ENCODE measurements around the gene MRPS31. TPM values are rescaled to one million over a fixed set of nuclear protein-coding genes. Genes with fewer than 3 reads are reported as not detected.
"Not testable (repeated sequence)": the region's sequence is repeated elsewhere in the genome, so short reads cannot be mapped to it uniquely, and the experiment has no call there.

MRPS31 gene
- total RNA-seq, 1 experiment from 2014 or later = 10.9 TPM

- in situ Hi-C loops (cut with HindIII; ENCODE audit: low pct_unique_long_range_greater_than_20kb, low sequenced_read_pairs) = no loop called here
- no peaks in the 10 kb centered on the region for H3K9me3 ChIP-seq (ENCODE audit: control insufficient read depth, insufficient read depth, low read depth, low read length)
- no peaks in the 10 kb centered on the region for H3K27me3 ChIP-seq (ENCODE audit: control insufficient read depth, insufficient read depth, low read length)
- no peak overlapping the region for H3K27ac ChIP-seq (ENCODE audit: low read length)
- no peak for TF ChIP-seq REST (IDR thresholded peaks at IDR 0.05; ENCODE audit: insufficient read depth in 1 of 2, low read depth in 2 of 2, low read length in 1 of 2)
- TF ChIP-seq SIN3A (IDR thresholded peaks at IDR 0.05; ENCODE audit: borderline replicate concordance, insufficient read depth, low read depth, low read length) = no peak
- TF ChIP-seq, protein P1, sequence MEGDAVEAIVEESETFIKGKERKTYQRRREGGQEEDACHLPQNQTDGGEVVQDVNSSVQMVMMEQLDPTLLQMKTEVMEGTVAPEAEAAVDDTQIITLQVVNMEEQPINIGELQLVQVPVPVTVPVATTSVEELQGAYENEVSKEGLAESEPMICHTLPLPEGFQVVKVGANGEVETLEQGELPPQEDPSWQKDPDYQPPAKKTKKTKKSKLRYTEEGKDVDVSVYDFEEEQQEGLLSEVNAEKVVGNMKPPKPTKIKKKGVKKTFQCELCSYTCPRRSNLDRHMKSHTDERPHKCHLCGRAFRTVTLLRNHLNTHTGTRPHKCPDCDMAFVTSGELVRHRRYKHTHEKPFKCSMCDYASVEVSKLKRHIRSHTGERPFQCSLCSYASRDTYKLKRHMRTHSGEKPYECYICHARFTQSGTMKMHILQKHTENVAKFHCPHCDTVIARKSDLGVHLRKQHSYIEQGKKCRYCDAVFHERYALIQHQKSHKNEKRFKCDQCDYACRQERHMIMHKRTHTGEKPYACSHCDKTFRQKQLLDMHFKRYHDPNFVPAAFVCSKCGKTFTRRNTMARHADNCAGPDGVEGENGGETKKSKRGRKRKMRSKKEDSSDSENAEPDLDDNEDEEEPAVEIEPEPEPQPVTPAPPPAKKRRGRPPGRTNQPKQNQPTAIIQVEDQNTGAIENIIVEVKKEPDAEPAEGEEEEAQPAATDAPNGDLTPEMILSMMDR (IDR thresholded peaks at IDR 0.05) = no peak
- no peak for TF ChIP-seq POLR2AphosphoS5 (IDR thresholded peaks at IDR 0.05; ENCODE audit: low read depth, low read length)
- no peak for TF ChIP-seq TCF7L2 (IDR thresholded peaks at IDR 0.05; ENCODE audit: low read depth, low read length)
- H3K36me3 ChIP-seq (ENCODE audit: control insufficient read depth, insufficient read depth, low read length) = no peaks in the 10 kb centered on the region
- intact Hi-C loops (cut with micrococcal nuclease; ENCODE audit: unreplicated experiment) = no loop called here
- peaks cover 6% of the 10 kb centered on the region; the same call in 1 of the 2 replicates for H3K4me1 ChIP-seq (ENCODE audit: control insufficient read depth, insufficient read depth, low read length)
- POLR2A ChIA-PET = no interaction called here
- DNase-seq (ENCODE audit: low read depth, low spot score) = no peak
- CTCF ChIA-PET = no interaction called here
- no peak overlapping the region for H3K4me3 ChIP-seq (ENCODE audit: low read depth in 2 of 2, low read length in 2 of 2)
- BruUV-seq (replicated peaks) = no TSS peak
- no peak for ATAC-seq
Measured at GRCh38 chr13:40784540-40784939, 13.6 kb upstream of the MRPS31 start.

DNA sequence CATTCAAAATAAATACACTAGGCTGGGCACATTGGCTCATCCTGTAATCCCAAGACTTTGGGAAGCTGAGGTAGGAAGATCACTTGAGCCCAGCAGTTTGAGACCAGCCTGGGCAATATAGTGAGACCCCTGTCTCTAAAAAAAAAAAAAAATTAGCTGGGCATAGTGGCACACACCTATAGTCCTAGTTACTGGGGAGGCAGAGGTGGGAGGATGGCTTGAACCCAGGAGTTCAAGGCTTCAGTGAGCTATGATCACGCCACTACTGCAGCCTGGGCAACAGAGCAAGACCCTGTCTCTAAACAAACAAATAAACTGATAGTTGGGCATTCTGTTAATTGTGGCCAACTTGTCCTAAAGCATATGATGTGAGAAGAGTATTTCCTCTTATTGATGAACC, 12.0 kb upstream of the MRPS31 start:
- H3K4me3 ChIP-seq (ENCODE audit: low read depth in 2 of 2, low read length in 2 of 2); BruUV-seq (replicated peaks); in situ Hi-C loops (cut with HindIII; ENCODE audit: low pct_unique_long_range_greater_than_20kb, low sequenced_read_pairs); H3K27ac ChIP-seq (ENCODE audit: low read length); H3K4me1 ChIP-seq (ENCODE audit: control insufficient read depth, insufficient read depth, low read length); CTCF ChIA-PET; H3K9me3 ChIP-seq (ENCODE audit: control insufficient read depth, insufficient read depth, low read depth, low read length); intact Hi-C loops (cut with micrococcal nuclease; ENCODE audit: unreplicated experiment); DNase-seq (ENCODE audit: low read depth, low spot score); ATAC-seq; H3K36me3 ChIP-seq (ENCODE audit: control insufficient read depth, insufficient read depth, low read length); H3K27me3 ChIP-seq (ENCODE audit: control insufficient read depth, insufficient read depth, low read length): not testable (repeated sequence)
- POLR2A ChIA-PET = interaction anchor here (0.6 kb wide), 1 partner anchor 284 kb away, joined by 5 read pairs; no protein-coding TSS in a partner anchor

- H3K27me3 ChIP-seq (ENCODE audit: control insufficient read depth, insufficient read depth, low read length) = no peaks in the 10 kb centered on the region
- ATAC-seq = no peak
- no TSS peak for BruUV-seq (replicated peaks)
- intact Hi-C loops (cut with micrococcal nuclease; ENCODE audit: unreplicated experiment) = no loop called here
- CTCF ChIA-PET = no interaction called here
- no peaks in the 10 kb centered on the region for H3K4me1 ChIP-seq (ENCODE audit: control insufficient read depth, insufficient read depth, low read length)
- TF ChIP-seq POLR2AphosphoS5 (IDR thresholded peaks at IDR 0.05; ENCODE audit: low read depth, low read length) (no peak), SIN3A (IDR thresholded peaks at IDR 0.05; ENCODE audit: borderline replicate concordance, insufficient read depth, low read depth, low read length) (no peak), TCF7L2 (IDR thresholded peaks at IDR 0.05; ENCODE audit: low read depth, low read length) (no peak)
- TF ChIP-seq, protein P1 (IDR thresholded peaks at IDR 0.05) = no peak
- no peak overlapping the region for H3K27ac ChIP-seq (ENCODE audit: low read length)
- H3K36me3 ChIP-seq (ENCODE audit: control insufficient read depth, insufficient read depth, low read length) = no peaks in the 10 kb centered on the region
- in situ Hi-C loops (cut with HindIII; ENCODE audit: low pct_unique_long_range_greater_than_20kb, low sequenced_read_pairs) = no loop called here
- H3K9me3 ChIP-seq (ENCODE audit: control insufficient read depth, insufficient read depth, low read depth, low read length) = no peaks in the 10 kb centered on the region
- POLR2A ChIA-PET = no interaction called here
- no peak for DNase-seq (ENCODE audit: low read depth, low spot score)
- H3K4me3 ChIP-seq (ENCODE audit: low read depth in 2 of 2, low read length in 2 of 2) = no peak overlapping the region
Measured at GRCh38 chr13:40781717-40782116, 10.7 kb upstream of the MRPS31 start.

Measured in Panc1 (cell line).